Activated CD8-positive, alpha-beta T cell treated with anti-CD3 and anti-CD28 coated beads, Interleukin-2, amount 10 ng/mL, durations not matched to agents 7 days and 5 days (primary cell): ENCODE data around the gene DECR2. TPM values are rescaled to one million over a fixed set of nuclear protein-coding genes. Genes with fewer than 3 reads are reported as not detected.

Experiments
- ATAC-seq: fragments of 150-1000 bp; cut with Tn5 transposase; one replicate; pipeline ENCODE4 v1.10.0; 2021; ENCODE audit warnings: moderate library complexity
- CTCF ChIA-PET: fragments of 350-600 bp; sonication (Branson Sonifier 250); formaldehyde crosslinking; loops from one replicate; lab custom pipeline; 2021; ENCODE audit warnings: antibody characterized with exemption; lab: Charles Lee
- POLR2A ChIA-PET: fragments of 350-600 bp; sonication (Branson Sonifier 250); formaldehyde crosslinking; loops from one replicate; lab custom pipeline; 2021; ENCODE audit warnings: antibody characterized with exemption; lab: Charles Lee
- DNase-seq: peaks from one replicate; pipeline ENCODE4 v3.0.0-alpha.2; 2020
- H3K27ac Mint-ChIP-seq: one replicate; pipeline ENCODE4 v1.8.0; 2021; ENCODE audit warnings: mild to moderate bottlenecking, mixed read lengths
- H3K27me3 Mint-ChIP-seq: one replicate; pipeline ENCODE4 v1.8.0; 2021; ENCODE audit warnings: low read depth, mixed read lengths
- H3K36me3 Mint-ChIP-seq: one replicate; pipeline ENCODE4 v1.8.0; 2021; ENCODE audit warnings: low read depth, mixed read lengths
- H3K4me1 Mint-ChIP-seq: one replicate; pipeline ENCODE4 v1.8.0; 2021; ENCODE audit warnings: low read depth, mixed read lengths
- H3K4me3 Mint-ChIP-seq: one replicate; pipeline ENCODE4 v1.8.0; 2021; ENCODE audit warnings: mild to moderate bottlenecking, mixed read lengths
- H3K9me3 Mint-ChIP-seq: one replicate; pipeline ENCODE4 v1.8.0; 2022; ENCODE audit warnings: mixed read lengths; ENCODE audit not compliant: insufficient read depth
- total RNA-seq, 2 experiments: library from RNA; stranded (reverse); gene quantifications; one replicate each; pipeline ENCODE4 v1.2.3, GENCODE V29; 2021

DECR2 gene, protein sequence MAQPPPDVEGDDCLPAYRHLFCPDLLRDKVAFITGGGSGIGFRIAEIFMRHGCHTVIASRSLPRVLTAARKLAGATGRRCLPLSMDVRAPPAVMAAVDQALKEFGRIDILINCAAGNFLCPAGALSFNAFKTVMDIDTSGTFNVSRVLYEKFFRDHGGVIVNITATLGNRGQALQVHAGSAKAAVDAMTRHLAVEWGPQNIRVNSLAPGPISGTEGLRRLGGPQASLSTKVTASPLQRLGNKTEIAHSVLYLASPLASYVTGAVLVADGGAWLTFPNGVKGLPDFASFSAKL
- total RNA-seq, result 1 to 10 TPM; 4.7 to 6.3 TPM

DNA sequence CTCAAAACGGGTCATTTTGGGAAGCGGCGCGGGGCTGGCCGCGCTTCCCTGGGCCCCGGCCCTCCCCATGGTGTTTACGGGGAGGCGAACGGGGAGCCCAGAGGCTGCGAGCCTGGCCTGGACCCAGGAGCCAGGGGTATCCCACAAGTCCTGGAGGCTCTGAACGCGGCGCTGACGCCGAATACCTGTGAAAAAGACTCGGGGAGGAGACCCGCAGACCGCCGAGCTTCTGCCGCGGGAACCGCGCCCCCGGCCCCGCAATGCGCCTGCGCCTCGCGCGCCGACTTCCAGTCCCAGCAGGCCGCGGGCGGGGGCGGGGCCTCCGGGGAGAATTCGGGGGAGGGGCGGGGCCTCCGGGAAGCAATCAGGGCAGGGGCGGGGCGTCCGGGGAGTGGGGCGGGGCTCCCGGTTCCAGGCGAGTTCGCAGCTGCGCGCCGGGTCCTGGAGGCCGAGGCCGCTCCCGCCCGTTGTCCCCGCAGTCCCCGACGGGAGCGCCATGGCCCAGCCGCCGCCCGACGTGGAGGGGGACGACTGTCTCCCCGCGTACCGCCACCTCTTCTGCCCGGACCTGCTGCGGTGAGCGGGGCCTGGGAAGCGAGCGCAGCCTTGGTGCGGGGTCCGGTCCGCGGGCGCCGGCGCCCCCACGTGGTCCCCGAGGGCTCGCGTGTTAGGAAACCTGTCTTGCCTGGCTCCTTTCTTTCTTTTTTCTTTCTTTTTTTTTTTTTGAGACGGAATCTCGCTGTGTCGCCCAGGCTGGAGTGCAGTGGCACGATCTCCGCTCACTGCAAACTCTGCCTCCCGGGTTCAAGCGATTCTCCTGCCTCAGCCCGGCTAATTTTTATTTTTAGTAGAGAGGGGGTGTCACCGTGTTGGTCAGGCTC, at the start of gene DECR2:
Gene DECR2, plus strand, starts transcription at position 418 of the 881 bp plus-strand sequence. Its CDS starts 79 bp downstream, at position 497.
- Mint-ChIP-seq H3K27ac (peak within 1 kb of the TSS; percentile 81), H3K9me3 (no peaks in the 10 kb centered on the region), H3K36me3 (no peaks in the 10 kb centered on the region), H3K4me1 (peaks cover 18% of the 10 kb centered on the region), H3K4me3 (peak within 1 kb of the TSS; percentile 84), H3K27me3 (peaks cover 7% of the 10 kb centered on the region)
- ATAC-seq (peak; percentile 86), DNase-seq (peak; percentile 98)
- ChIA-PET POLR2A (interaction anchor here (1.2 kb wide), 1 partner anchor 9 kb away, joined by 6 read pairs; no protein-coding TSS in a partner anchor), CTCF (interaction anchor here (0.9 to 1.4 kb wide), 3 partner anchors 10 to 31 kb away, joined by 3 to 7 read pairs (median 6); partner anchors contain the start of gene MRPL28)

DNA sequence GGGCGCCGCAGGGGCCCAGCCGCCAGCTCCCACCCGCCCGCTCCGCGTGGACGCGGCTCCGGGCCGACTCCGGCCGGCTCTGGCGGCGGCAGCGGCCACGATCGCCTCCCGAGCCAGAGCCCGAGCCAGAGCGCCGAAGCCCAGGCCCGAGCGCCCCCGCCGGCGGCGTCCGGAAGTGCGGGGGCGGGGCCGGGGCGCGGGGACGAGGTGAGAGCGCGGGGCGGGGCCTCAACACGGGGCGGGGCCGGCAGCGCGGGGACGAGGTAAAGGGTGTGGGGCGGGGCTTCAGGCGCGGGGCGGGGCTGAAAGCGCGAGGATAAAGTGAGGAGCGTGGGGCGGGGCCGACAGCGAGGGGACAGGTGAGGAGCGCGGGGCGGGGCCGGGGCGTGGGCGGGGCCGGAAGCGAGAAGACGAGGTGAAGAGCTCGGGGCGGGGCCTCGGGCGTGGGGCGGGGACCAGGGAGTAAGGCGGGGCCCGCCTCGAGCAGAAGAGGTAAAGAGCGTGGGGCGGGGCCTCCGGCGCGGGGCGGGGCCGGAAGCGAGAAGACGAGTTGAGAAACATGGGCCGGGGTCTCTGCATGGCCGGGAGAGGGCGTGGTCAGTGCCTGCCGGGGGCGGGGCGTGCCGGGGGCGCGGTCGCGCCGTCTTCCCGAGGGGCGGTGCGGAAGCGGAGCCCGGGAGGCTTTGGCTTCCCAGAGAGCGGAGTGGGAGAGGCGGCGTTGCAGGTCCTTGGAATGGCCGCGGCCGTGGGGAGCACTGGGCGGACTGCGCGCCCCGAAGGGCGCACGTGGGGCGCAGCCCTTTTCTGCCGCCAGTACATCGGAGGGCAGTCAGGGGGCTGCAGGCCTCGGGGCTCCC, 48.9 kb upstream of the DECR2 start, which contains the start of gene AXIN1:
Gene AXIN1, minus strand, starts transcription at position 177 of the 857 bp plus-strand sequence. CDS start 5,698 bp downstream, outside the sequence.
- H3K27me3 Mint-ChIP-seq, result no peaks in the 10 kb centered on the region
- ATAC-seq (peak; percentile 82), DNase-seq (peak; percentile 100)
- H3K27ac Mint-ChIP-seq, result peak within 1 kb of the TSS; percentile 83
- CTCF ChIA-PET, result interaction anchor here (0.6 to 1.5 kb wide), 3 partner anchors 9 to 125 kb away, joined by 3 to 5 read pairs (median 3); no protein-coding TSS in a partner anchor
- peaks cover 49% of the 10 kb centered on the region for H3K4me1 Mint-ChIP-seq
- no peaks in the 10 kb centered on the region for H3K9me3 Mint-ChIP-seq
- peaks cover 12% of the 10 kb centered on the region for H3K36me3 Mint-ChIP-seq
- peak within 1 kb of the TSS; percentile 86 for H3K4me3 Mint-ChIP-seq
- POLR2A ChIA-PET, result interaction anchor here (1.2 to 1.6 kb wide), 2 partner anchors 28 to 125 kb away, joined by 4 read pairs; no protein-coding TSS in a partner anchor

DNA sequence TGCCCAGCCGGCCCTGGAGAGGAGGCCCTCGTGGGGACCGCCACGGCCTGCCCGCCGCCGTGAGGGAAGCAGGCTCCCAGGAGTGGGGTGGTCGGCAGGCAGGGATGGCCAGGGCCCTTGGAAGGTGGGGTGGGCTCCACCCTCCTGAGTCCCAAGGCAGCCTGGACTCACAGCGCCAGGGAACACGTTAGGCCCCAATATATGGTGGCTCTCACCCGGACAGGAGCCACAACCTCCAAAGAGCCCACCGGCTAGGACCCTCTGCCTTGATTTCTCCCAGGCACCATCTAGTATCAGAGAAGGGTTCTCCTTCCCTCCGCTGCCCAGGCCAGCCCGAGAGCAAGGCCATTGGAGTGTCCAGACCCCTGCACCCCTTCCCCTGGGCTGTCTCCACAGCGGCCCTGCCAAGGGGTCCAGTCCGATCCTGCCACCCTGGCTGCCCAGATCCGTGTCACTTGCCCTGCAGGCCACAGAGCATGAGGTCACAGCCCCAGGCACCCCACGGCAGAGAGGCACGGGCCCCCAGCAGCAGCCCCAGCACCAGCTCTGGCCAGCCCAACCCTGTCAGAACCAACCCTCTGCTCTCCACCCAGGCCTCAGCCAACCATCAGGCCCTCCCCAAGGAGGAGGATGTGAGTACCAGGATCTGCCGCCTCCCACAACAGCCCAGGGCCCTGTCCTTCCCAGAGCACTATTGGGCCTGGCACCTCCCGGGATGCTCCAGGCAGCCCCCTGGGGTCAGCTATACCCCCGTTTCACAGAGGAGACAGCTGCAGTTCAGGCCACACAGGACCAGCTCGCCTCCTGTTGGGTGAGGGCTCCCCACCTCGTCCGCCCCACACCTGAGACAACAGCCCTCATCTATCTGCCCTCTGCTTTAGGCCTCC, 48.0 kb upstream of the DECR2 start:
- H3K27ac Mint-ChIP-seq, result peak overlapping the region; percentile 77
- DNase-seq (peak; percentile 32), ATAC-seq (no peak)
- POLR2A ChIA-PET, result no interaction called here
- no peaks in the 10 kb centered on the region for H3K27me3 Mint-ChIP-seq
- CTCF ChIA-PET, result interaction anchor here (0.6 to 1.6 kb wide), 4 partner anchors 8 to 236 kb away, joined by 3 to 5 read pairs (median 4); no protein-coding TSS in a partner anchor
- H3K36me3 Mint-ChIP-seq, result peaks cover 12% of the 10 kb centered on the region
- no peaks in the 10 kb centered on the region for H3K9me3 Mint-ChIP-seq
- peaks cover 44% of the 10 kb centered on the region for H3K4me1 Mint-ChIP-seq
- peak overlapping the region; percentile 67 for H3K4me3 Mint-ChIP-seq

DNA sequence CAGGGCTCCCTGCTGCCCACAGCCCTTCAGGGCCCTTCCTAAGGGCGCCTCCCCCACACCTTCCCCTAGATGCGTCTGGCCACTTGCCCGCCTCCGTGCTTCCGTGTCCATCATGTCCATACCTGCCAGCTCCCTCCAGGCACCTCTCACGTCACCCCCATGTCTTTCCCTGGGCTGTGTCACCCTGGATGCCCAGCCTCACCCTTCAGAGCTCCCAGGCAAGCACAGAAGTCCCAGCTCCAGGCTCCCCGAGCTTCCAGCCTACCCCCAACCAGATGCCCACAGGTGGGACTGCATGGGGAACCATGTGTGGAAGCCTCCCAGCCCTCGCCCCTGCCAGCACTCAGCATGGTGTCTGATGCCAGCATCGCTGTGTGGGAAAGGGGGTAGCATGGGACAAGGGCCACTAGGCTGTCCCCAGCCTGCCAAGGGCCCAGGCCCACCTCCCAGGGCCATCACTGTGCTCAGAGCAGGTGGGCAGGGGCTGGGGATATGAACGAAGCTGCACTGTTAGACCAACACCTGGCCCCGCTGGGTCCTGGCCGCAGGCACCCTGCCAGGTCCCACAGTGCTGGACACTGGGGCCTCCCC, 47.3 kb upstream of the DECR2 start:
- CTCF ChIA-PET, result interaction anchor here (0.9 to 1.6 kb wide), 2 partner anchors 16 to 237 kb away, joined by 4 read pairs; partner anchors contain the start of gene MRPL28
- H3K27ac Mint-ChIP-seq, result peak overlapping the region; percentile 77
- H3K36me3 Mint-ChIP-seq, result peaks cover 11% of the 10 kb centered on the region
- POLR2A ChIA-PET, result no interaction called here
- H3K4me1 Mint-ChIP-seq, result peaks cover 39% of the 10 kb centered on the region
- peak overlapping the region; percentile 67 for H3K4me3 Mint-ChIP-seq
- no peaks in the 10 kb centered on the region for H3K9me3 Mint-ChIP-seq
- no peaks in the 10 kb centered on the region for H3K27me3 Mint-ChIP-seq
- ATAC-seq, result no peak
- no peak for DNase-seq

DNA sequence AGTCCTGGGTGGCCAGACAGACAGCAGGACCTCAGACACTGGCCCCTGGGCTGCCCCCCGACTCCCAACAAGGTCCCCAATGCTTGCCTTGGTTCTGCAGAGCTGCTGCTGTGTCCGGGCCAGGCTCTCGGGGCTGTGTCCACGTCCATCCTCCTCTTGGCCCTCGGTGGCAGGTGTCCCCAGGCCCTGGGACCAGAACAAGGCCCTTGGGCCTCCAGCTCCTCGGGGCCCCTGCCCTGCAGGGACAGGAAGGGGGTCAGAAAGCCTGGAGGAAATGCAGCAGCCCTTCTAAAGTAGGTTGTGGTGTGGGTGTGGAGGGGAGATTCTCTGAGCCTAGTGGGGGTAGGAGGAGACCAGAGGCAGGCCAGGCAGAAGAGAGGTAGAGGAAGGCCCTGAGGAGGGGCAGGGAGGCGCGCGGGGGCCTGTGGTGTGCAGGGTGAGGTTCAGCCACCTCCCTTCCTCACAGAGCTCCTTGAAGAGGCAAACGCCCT, 46.7 kb upstream of the DECR2 start:
- Mint-ChIP-seq H3K27me3 (no peaks in the 10 kb centered on the region), H3K36me3 (peaks cover 7% of the 10 kb centered on the region), H3K4me1 (peaks cover 33% of the 10 kb centered on the region), H3K9me3 (no peaks in the 10 kb centered on the region), H3K4me3 (peak overlapping the region; percentile 67), H3K27ac (peak overlapping the region; percentile 76)
- ATAC-seq (no peak), DNase-seq (peak; percentile 74)
- POLR2A ChIA-PET, result no interaction called here
- CTCF ChIA-PET, result interaction anchor here (0.9 to 1.6 kb wide), 2 partner anchors 16 to 238 kb away, joined by 4 read pairs; partner anchors contain the start of gene MRPL28

DNA sequence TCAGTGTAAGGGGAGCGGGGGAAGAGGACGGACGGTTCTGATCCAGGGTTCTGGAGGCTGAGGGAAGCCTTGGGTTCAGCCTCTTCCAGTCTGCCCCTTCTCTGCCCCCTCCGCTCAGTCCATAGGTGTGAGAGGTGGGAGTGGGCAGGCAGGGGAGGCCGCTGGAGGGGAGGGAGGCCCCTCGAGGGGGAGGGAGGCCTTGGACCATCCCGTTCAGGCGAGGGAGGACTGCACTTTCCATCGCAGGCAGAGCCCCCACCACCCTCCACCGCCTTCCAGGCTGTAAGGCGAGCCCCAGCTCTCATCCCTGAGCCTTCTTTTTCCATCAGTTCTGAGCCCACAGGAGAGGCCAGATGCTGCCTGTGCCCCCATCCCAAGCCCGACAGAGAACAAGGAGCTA, 44.9 kb upstream of the DECR2 start:
- no peaks in the 10 kb centered on the region for H3K36me3 Mint-ChIP-seq
- H3K9me3 Mint-ChIP-seq, result no peaks in the 10 kb centered on the region
- CTCF ChIA-PET, result no interaction called here
- DNase-seq, result no peak
- no peak overlapping the region for H3K27ac Mint-ChIP-seq
- no peak for ATAC-seq
- POLR2A ChIA-PET, result no interaction called here
- H3K4me3 Mint-ChIP-seq, result no peak overlapping the region
- peaks cover 20% of the 10 kb centered on the region for H3K4me1 Mint-ChIP-seq
- no peaks in the 10 kb centered on the region for H3K27me3 Mint-ChIP-seq

DNA sequence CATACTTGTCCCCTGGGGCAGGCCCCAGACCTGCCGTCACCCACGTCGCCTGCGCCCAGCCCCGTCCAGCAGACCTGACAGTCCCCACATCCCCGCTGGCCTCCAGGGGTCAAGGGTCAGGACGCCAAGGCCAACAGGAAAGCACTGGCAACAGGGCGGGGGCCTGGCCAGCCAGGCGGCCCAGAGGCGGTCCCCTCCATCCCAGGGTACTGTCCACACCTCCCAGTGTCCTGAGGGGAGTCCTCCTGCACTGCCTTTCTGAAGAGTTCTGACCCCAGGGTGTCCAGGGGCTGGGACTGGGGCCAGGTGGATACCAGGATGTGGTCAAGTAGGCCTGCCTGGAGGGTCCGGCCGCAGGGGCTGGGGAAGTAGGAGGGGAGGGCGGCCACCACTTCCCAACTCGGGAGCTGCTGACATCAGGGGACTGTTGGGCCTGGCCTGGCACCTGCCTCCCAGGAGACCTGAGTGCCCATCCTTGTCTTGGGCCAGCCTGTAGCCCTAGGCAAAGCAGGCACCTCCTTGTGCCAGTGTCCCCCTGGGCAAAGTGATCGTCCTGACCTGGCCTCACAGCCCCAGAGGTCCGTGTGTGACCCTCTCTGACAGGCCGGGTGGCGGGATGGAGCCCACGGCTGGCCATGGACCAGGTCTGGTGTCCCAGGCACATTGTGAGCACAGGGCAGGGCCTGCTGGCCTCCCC, 42.5 kb upstream of the DECR2 start:
- Mint-ChIP-seq H3K9me3 (no peaks in the 10 kb centered on the region), H3K4me1 (peaks cover 20% of the 10 kb centered on the region), H3K36me3 (no peaks in the 10 kb centered on the region), H3K27me3 (no peaks in the 10 kb centered on the region), H3K27ac (no peak overlapping the region), H3K4me3 (no peak overlapping the region)
- ATAC-seq (no peak), DNase-seq (no peak)
- ChIA-PET POLR2A (no interaction called here), CTCF (no interaction called here)

DNA sequence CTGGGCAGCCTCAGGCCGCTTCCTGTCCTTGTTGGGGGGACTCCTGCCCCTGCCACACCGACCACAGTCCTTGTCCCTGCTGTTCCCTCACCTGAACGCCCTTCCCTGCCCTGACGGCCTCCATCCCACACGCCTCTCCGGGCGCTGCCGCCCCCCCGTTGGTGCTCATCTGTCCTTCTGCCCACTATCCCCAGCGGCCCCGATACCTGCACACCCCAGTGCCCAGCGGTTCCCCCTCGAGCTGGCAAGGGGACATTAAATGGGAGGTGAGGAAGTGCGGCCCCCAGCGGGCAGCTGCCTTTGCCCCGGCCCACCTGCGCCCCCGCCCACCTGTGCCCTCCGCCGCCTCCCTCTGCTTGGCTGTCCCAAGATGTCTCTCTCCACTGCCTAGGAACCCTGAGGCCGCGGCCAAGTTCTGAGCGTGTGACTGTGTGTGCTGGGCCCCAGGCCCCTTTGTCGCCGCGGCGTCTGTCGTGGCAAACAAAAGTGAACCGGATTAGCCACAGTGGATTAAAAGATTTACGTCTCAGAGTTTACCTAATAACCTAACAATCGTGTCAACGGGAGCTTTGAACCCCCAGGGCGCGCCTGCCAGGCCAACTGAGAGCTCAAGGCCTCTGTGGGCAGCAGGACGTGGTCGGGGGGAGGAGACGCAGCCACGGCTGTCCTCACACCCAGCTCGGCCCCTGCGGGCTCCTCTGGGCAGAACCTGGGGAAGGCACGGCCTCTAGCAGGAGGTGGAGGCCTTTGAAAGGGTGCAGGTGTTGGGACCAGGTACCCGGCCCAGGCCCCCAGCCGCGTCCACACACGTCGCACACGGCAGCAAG, 41.6 kb upstream of the DECR2 start:
- POLR2A ChIA-PET, result no interaction called here
- H3K9me3 Mint-ChIP-seq, result no peaks in the 10 kb centered on the region
- no peaks in the 10 kb centered on the region for H3K27me3 Mint-ChIP-seq
- DNase-seq (no peak), ATAC-seq (no peak)
- no peaks in the 10 kb centered on the region for H3K36me3 Mint-ChIP-seq
- no peak overlapping the region for H3K27ac Mint-ChIP-seq
- peaks cover 12% of the 10 kb centered on the region for H3K4me1 Mint-ChIP-seq
- CTCF ChIA-PET, result no interaction called here
- no peak overlapping the region for H3K4me3 Mint-ChIP-seq

DNA sequence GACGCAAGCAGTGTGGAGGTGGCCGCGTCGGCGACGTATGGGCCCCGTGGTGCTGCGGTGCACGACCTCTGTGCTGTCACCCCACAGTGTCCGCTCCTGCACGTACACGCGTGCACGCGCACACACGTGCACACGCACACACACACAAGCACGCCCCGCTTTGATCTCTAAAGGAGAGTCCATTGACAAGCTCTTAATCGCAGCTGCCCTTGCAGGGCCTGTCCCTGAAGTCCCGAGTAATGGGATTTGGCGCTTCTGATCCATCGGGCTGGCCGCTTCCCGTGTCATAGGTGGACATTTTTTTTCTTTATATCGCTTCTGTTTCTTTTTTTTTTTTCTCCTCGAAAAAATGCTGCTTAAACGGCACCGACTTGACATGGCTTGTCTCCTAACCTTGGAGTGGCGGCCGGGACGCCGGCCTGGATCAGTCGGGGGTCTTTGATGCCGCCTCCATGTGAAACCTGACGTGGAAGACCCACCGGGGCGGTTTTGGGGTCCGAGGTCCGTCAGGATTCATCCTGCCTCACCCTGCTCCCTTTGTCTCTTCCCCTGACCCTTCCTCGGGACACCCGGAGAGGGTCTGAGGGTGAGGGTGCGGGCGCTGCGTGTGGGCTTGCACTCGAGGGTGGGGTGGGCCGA, 40.9 kb upstream of the DECR2 start:
- Mint-ChIP-seq H3K4me1 (peaks cover 6% of the 10 kb centered on the region), H3K36me3 (no peaks in the 10 kb centered on the region), H3K9me3 (no peaks in the 10 kb centered on the region), H3K27me3 (no peaks in the 10 kb centered on the region), H3K27ac (no peak overlapping the region), H3K4me3 (no peak overlapping the region)
- ATAC-seq (no peak), DNase-seq (no peak)
- ChIA-PET CTCF (interaction anchor here (1.0 to 2.9 kb wide), 6 partner anchors 11 to 291 kb away, joined by 3 to 37 read pairs (median 16); partner anchors contain the start of gene MRPL28), POLR2A (no interaction called here)
